Heart left ventricle (tissue), 16 donors: Measurements from ENCODE around the gene CAMTA1. TPM values are rescaled to one million over a fixed set of nuclear protein-coding genes. Genes with fewer than 3 reads are reported as not detected.

Source experiments
- ATAC-seq, 4 donors: fragments of 200-7000 bp; cut with Tn5 transposase; one replicate each; pipeline ENCODE4 v1.9.1; 2020 to 2022; ENCODE audit warnings: moderate library complexity in 4 of 4, mild to moderate bottlenecking in 3 of 4, moderate number of reproducible peaks in 1 of 4
- DNase-seq, 5 donors: peaks; one replicate each; pipeline ENCODE4 v3.0.0-alpha.2; 2020
- H3K27ac ChIP-seq, 12 donors: fragments of 200-600 bp; sonication (generic) in 4 of 12; one replicate each; pipeline versions ENCODE4 v1.5.0 to v1.8.0; 2016 to 2022; ENCODE audit warnings: mild to moderate bottlenecking in 2 of 12
- H3K27me3 ChIP-seq, 9 donors: fragments of 200-600 bp; sonication (generic) in 2 of 9; one replicate each; pipeline versions ENCODE4 v1.5.1 to v1.8.0; 2016 to 2022; ENCODE audit warnings: mild to moderate bottlenecking in 3 of 9
- H3K36me3 ChIP-seq, 9 donors: fragments of 200-600 bp; sonication (generic) in 2 of 9; one replicate each; pipeline versions ENCODE4 v1.5.0 to v1.8.0; 2018 to 2022; ENCODE audit warnings: mild to moderate bottlenecking in 2 of 9
- H3K4me1 ChIP-seq, 12 donors: fragments of 200-600 bp; sonication (generic) in 4 of 12; one replicate each; pipeline versions ENCODE4 v1.5.0 to v1.8.0; 2016 to 2022; ENCODE audit warnings: mild to moderate bottlenecking in 3 of 12
- H3K4me3 ChIP-seq, 12 donors: fragments of 200-600 bp; sonication (generic) in 4 of 12; one replicate each; pipeline versions ENCODE4 v1.5.0 to v1.8.0; 2017 to 2022; ENCODE audit warnings: mild to moderate bottlenecking in 9 of 12, moderate library complexity in 4 of 12
- H3K9me3 ChIP-seq, 12 donors: fragments of 200-600 bp; sonication (generic) in 4 of 12; one replicate each; pipeline versions ENCODE4 v1.5.0 to v1.8.0; 2016 to 2022; ENCODE audit warnings: mild to moderate bottlenecking in 1 of 12
- POLR2A ChIP-seq, 2 donors: fragments of 450-650 bp; IDR thresholded peaks; one replicate each; pipeline ENCODE4 v1.6.1; 2017; ENCODE audit warnings: antibody characterized with exemption in 2 of 2, mild to moderate bottlenecking in 2 of 2, moderate library complexity in 2 of 2
- WGBS, 4 donors: extraction: QIAGEN DNeasy Blood & Tissue Kit in 2 of 4; methylation state at CpG; one replicate each; pipeline versions ENCODE4 v1.1.5 to v1.1.7; 2013 to 2018; 5-methylcytosine and 5-hydroxymethylcytosine counted together
- intact Hi-C, 10 donors: fragments of 100-400 bp; cut with DNase I; formaldehyde crosslinking; loops; one replicate each; pipeline versions ENCODE4 v1.11.1 to v1.14.2; 2022
- polyA plus RNA-seq, 2 donors: library from polyadenylated mRNA; stranded (reverse); fragments of 200-250 nt; gene quantifications; one replicate each; pipeline ENCODE4 v1.2.3, GENCODE V29; 2013
- total RNA-seq, 9 donors: library from RNA; depleted of rRNA in 2 of 9; stranded (reverse); fragments of >200 nt in 2 of 9; fragmentation: NEBNext Ultra II Directional in 3 of 9; extraction: Animal tissue kit (Norgen Biotek cat#: 25700) in 3 of 9; gene quantifications; one replicate each; pipeline versions ENCODE4 v1.1.0 to v1.2.4, GENCODE V29; 2016 to 2023
- TF ChIP-seq, protein P1 (sequence below), 12 donors: fragments of 200-600 bp; sonication (generic) in 4 of 12; IDR thresholded peaks; one replicate each; pipeline versions ENCODE4 v1.5.0 to v1.8.0; 2018 to 2022; ENCODE audit warnings: antibody characterized with exemption in 12 of 12, mild to moderate bottlenecking in 5 of 12
- donor health status: ischemic (EF 13 %, LVEDD 7.1; RV severe dilation, severe dysfunction).
- donor health status: healthy with polysubstance abuse.
- donor health status: DM: no; HTN: yes; CAD: no.
- donor health status: DM: no; HTN: no; CAD: no.
- donor health status: ischemic (EF 25% LVEDD 6.9; RV normal size, moderate dysfunction).
- donor health status: ischemic (EF 25% LVEDD 5.7; RV mildly dilated, moderate dysfunction).
- donor health status: healthy.
- donor health status: DM: yes; HTN: yes; CAD: no.
- donor health status: ischemic (EF 35%, LVEDD 5.7; RV mildly dilated, moderate dysfunction).
- donor health status: nonischemic (EF 11% LVEDD 7.7; RV severe dilation, severe dysfunction).
- donor health status: DM: yes; HTN: yes; CAD: no.
- donor health status: PGD.
- donor health status: ischemic (EF 29% LVEDD 5.4; RV normal size, mild dysfunction).
- donor health status: nonischemic (EF 23%, LVEDD 6.1; RV moderate dilation, normal function).

CAMTA1 gene
- total and polyA plus RNA-seq, 11 donors, result 114 to 303 (median 137) TPM

DNA sequence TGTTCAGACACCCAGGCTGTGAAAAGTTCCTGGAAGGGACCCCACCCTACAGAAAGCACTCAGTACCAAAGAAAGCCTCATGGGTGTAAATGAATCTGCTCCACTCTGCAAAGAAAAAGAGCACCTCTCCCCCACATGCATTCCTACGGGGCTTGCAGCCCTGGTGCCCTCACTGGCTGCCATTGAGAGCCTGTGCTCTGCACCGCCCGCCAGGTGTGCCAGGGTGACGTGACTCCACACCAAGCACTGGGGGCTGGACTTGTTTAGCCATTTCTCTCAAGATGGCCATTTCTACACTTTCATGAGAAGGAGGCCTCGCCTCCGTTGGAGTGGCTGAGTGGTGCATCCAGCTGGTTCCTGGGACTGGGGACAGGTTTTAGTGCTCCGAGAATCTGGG lies 605.3 kb downstream of the CAMTA1 start:
- intact Hi-C loops, result no loop called here
- no peak overlapping the region for H3K4me3 ChIP-seq
- ATAC-seq (no peak), DNase-seq (peak in 1 of 5 donors; percentile 11)
- H3K27me3 ChIP-seq, result no peaks in the 10 kb centered on the region
- 94 to 95% (median 95%) methylated on average over 7 of the region's 7 CpGs for WGBS, 4 donors
- no peaks in the 10 kb centered on the region for H3K36me3 ChIP-seq
- TF ChIP-seq, protein P1, sequence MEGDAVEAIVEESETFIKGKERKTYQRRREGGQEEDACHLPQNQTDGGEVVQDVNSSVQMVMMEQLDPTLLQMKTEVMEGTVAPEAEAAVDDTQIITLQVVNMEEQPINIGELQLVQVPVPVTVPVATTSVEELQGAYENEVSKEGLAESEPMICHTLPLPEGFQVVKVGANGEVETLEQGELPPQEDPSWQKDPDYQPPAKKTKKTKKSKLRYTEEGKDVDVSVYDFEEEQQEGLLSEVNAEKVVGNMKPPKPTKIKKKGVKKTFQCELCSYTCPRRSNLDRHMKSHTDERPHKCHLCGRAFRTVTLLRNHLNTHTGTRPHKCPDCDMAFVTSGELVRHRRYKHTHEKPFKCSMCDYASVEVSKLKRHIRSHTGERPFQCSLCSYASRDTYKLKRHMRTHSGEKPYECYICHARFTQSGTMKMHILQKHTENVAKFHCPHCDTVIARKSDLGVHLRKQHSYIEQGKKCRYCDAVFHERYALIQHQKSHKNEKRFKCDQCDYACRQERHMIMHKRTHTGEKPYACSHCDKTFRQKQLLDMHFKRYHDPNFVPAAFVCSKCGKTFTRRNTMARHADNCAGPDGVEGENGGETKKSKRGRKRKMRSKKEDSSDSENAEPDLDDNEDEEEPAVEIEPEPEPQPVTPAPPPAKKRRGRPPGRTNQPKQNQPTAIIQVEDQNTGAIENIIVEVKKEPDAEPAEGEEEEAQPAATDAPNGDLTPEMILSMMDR (IDR thresholded peaks at IDR 0.05), result no peak
- no peak for TF ChIP-seq POLR2A (IDR thresholded peaks at IDR 0.05)
- H3K9me3 ChIP-seq, result peaks cover 0 to 8% (median 6%) of the 10 kb centered on the region in 12 donors
- peak overlapping the region in 6 of 12 donors; percentile 37 to 86 (median 78) for H3K27ac ChIP-seq
- peaks cover 8 to 34% (median 22%) of the 10 kb centered on the region in 12 donors for H3K4me1 ChIP-seq

DNA sequence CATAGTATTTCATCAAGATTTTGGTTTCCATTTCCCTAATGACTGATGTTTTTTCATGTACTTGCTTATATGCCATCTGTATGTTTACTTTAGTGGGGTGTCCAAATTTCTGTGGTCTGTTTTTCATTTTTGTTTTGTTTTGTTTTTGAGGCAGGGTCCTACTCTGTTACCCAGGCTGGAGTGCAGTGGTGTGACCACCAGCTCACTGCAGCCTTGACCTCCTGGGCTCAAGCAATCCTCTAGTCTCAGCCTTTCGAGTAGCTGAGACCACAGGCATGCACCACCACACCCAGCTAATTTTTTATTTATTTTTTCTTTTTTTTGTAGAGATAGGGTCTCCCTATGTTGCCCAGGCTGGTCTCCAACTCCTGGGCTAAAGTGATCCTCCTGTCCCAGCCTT lies 607.9 kb downstream of the CAMTA1 start:
- peaks cover 0 to 22% (median 7%) of the 10 kb centered on the region in 12 donors for H3K9me3 ChIP-seq
- 81 to 94% (median 89%) methylated on average over 1 of the region's 1 CpG for WGBS, 4 donors
- no peak overlapping the region for H3K4me3 ChIP-seq
- DNase-seq (no peak), ATAC-seq (no peak)
- H3K27me3 ChIP-seq, result no peaks in the 10 kb centered on the region
- TF ChIP-seq, protein P1 (IDR thresholded peaks at IDR 0.05), result no peak
- TF ChIP-seq POLR2A (IDR thresholded peaks at IDR 0.05), result no peak
- intact Hi-C loops, result no loop called here
- no peaks in the 10 kb centered on the region for H3K36me3 ChIP-seq
- no peak overlapping the region for H3K27ac ChIP-seq
- peaks cover 8 to 26% (median 19%) of the 10 kb centered on the region in 12 donors for H3K4me1 ChIP-seq

DNA sequence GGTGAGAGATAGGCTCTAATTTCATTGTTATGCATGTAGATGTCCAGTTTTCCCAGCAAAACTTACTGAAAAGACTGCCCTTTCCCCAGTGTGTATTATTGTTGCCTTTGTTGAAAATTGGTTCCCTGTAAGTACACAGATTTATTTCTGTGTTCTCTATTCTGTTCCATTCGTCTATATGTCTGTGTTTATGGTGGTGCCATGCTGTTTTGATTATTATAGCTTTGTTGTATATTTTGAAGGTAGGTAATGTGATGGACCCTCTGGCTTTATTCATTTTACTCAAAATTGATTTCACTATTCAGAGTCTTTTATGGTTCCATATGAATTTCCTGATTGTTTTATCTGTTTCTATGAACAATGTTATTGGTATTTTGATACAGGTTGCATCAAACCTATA lies 610.0 kb downstream of the CAMTA1 start:
- no peak overlapping the region for H3K27ac ChIP-seq
- H3K36me3 ChIP-seq, result no peaks in the 10 kb centered on the region
- H3K4me3 ChIP-seq, result no peak overlapping the region
- no peak for ATAC-seq
- 82 to 91% (median 85%) methylated on average over 1 of the region's 1 CpG for WGBS, 4 donors
- DNase-seq, result no peak
- peaks cover 0 to 42% (median 13%) of the 10 kb centered on the region in 12 donors for H3K9me3 ChIP-seq
- peaks cover 0 to 5% (median under 1%) of the 10 kb centered on the region in 12 donors for H3K4me1 ChIP-seq
- TF ChIP-seq POLR2A (IDR thresholded peaks at IDR 0.05), result no peak
- TF ChIP-seq, protein P1 (IDR thresholded peaks at IDR 0.05), result no peak
- H3K27me3 ChIP-seq, result no peaks in the 10 kb centered on the region
- intact Hi-C loops, result no loop called here

DNA sequence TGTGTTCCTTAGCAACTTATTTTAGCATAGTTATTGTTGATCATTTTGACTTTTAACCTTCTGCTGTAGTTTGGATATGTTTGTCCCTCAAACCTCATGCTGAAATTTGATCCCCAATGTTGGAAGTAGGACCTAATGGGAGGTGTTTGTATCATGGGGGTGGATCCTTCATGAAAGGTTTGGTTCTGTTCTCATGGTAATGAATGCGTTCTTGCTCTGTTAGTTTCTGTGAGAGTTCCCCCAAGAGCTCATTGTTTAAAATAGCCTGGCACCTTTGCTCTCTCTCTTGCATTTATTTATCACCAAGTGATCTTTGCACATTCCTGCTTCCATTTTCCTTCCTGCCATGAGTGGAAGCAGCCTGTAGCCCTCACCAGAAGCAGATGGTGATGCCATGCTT lies 613.7 kb downstream of the CAMTA1 start:
- WGBS, 4 donors, result 58 to 81% (median 77%) methylated on average over 1 of the region's 1 CpG
- Histone ChIP-seq H3K36me3 (no peaks in the 10 kb centered on the region), H3K4me1 (no peaks in the 10 kb centered on the region), H3K4me3 (no peak overlapping the region), H3K27me3 (no peaks in the 10 kb centered on the region), H3K27ac (no peak overlapping the region), H3K9me3 (peaks cover 0 to 46% (median 13%) of the 10 kb centered on the region in 12 donors)
- TF ChIP-seq, protein P1 (IDR thresholded peaks at IDR 0.05), result no peak
- no peak for TF ChIP-seq POLR2A (IDR thresholded peaks at IDR 0.05)
- DNase-seq, result no peak
- ATAC-seq, result no peak
- intact Hi-C loops, result no loop called here
